Measurements from ENCODE around the gene ARID1B. TPM values are rescaled to one million over a fixed set of nuclear protein-coding genes. Genes with fewer than 3 reads are reported as not detected.

Gene ARID1B
- total RNA-seq, 2 experiments from 2014 or later = 36.9 to 38.9 TPM

DNA sequence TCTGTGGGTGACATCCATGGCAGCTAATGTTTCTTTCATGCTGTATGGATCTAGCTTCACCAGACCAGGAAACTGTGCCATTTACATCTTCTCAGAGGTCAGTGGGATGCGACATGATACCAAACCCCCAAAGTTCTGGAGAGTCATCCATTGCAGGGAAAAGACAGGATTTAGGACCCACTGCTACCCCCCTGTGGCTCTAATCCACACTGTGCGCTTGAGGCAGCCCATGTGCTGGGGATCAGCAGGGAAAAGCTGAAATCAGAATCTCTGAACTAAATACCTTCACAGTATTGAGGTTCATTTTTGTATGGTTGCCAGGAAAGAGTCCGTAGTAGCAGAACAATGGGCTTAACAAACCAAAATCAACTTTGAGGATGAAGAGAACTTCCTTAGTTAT lies 381.7 kb downstream of the ARID1B start:
- CTCF ChIA-PET = interaction anchor here (0.5 to 2.1 kb wide), 6 partner anchors 10 to 125 kb away, joined by 3 to 8 read pairs (median 4); no protein-coding TSS in a partner anchor
- Mint-ChIP-seq H3K4me1 (ENCODE audit: low read depth) (no peaks in the 10 kb centered on the region), H3K36me3 (ENCODE audit: low read depth) (peaks cover 3% of the 10 kb centered on the region), H3K27me3 (no peaks in the 10 kb centered on the region), H3K9me3 (no peaks in the 10 kb centered on the region), H3K4me3 (no peak overlapping the region), H3K27ac (no peak overlapping the region)
- POLR2A ChIA-PET = interaction anchor here (1.2 kb wide), 1 partner anchor 41 kb away, joined by 3 read pairs; no protein-coding TSS in a partner anchor
- intact Hi-C loops (cut with micrococcal nuclease) = no loop called here
- no peak for DNase-seq
- ATAC-seq = no peak
- TF ChIP-seq, protein P1, sequence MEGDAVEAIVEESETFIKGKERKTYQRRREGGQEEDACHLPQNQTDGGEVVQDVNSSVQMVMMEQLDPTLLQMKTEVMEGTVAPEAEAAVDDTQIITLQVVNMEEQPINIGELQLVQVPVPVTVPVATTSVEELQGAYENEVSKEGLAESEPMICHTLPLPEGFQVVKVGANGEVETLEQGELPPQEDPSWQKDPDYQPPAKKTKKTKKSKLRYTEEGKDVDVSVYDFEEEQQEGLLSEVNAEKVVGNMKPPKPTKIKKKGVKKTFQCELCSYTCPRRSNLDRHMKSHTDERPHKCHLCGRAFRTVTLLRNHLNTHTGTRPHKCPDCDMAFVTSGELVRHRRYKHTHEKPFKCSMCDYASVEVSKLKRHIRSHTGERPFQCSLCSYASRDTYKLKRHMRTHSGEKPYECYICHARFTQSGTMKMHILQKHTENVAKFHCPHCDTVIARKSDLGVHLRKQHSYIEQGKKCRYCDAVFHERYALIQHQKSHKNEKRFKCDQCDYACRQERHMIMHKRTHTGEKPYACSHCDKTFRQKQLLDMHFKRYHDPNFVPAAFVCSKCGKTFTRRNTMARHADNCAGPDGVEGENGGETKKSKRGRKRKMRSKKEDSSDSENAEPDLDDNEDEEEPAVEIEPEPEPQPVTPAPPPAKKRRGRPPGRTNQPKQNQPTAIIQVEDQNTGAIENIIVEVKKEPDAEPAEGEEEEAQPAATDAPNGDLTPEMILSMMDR (IDR thresholded peaks at IDR 0.05) = no peak

DNA sequence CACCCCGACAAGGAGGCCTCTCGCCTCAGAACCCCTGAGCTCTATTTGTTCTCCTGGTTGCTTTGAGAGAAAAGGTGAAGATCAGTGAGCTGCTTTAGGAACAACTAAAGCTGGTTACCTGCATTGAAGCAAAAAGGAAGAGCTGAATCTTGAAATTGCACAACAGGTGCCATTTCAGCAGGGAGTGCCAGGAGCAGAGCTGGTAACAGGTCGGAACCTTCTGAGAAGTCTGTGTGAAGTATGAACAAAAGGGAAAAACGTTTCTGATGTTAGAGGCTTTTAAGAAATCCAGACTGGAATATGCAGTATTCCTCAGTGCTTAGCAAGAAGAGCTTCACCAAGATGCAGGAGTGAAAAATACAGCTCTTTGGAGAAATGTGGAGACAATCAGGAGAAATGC lies 382.2 kb downstream of the ARID1B start:
- no peak for ATAC-seq
- Mint-ChIP-seq H3K27me3 (no peaks in the 10 kb centered on the region), H3K4me3 (no peak overlapping the region), H3K9me3 (no peaks in the 10 kb centered on the region), H3K27ac (no peak overlapping the region), H3K4me1 (ENCODE audit: low read depth) (no peaks in the 10 kb centered on the region), H3K36me3 (ENCODE audit: low read depth) (peaks cover 3% of the 10 kb centered on the region)
- ChIA-PET CTCF (interaction anchor here (0.8 to 2.1 kb wide), 7 partner anchors 9 to 126 kb away, joined by 3 to 8 read pairs (median 3); no protein-coding TSS in a partner anchor), POLR2A (interaction anchor here (1.2 kb wide), 1 partner anchor 42 kb away, joined by 3 read pairs; no protein-coding TSS in a partner anchor)
- DNase-seq = no peak
- intact Hi-C loops (cut with micrococcal nuclease) = no loop called here
- TF ChIP-seq, protein P1 (IDR thresholded peaks at IDR 0.05) = no peak

DNA sequence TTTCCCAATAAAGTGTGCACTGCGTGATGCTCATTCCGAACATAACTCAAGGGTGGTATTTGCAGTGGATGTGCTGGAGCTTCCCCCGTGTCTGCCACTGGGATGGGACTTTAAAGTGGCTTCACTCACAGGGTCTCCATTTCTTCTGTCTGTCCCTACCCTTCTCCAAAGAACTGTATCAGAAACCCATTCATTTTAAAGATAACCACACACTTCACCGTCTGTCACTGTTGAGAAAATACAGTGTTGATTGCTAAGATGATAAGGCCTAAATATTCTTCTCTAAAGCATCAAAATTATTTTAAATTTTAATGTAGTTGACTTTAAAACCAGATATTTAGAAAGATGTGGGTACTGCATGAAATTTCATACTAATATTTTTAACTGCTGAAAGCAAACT lies 384.7 kb downstream of the ARID1B start:
- ChIA-PET POLR2A (no interaction called here), CTCF (no interaction called here)
- no peaks in the 10 kb centered on the region for H3K27me3 Mint-ChIP-seq
- DNase-seq (no peak), ATAC-seq (no peak)
- H3K9me3 Mint-ChIP-seq = no peaks in the 10 kb centered on the region
- intact Hi-C loops (cut with micrococcal nuclease) = no loop called here
- no peaks in the 10 kb centered on the region for H3K36me3 Mint-ChIP-seq (ENCODE audit: low read depth)
- H3K4me1 Mint-ChIP-seq (ENCODE audit: low read depth) = no peaks in the 10 kb centered on the region
- TF ChIP-seq, protein P1 (IDR thresholded peaks at IDR 0.05) = no peak
- no peak overlapping the region for H3K27ac Mint-ChIP-seq
- no peak overlapping the region for H3K4me3 Mint-ChIP-seq

DNA sequence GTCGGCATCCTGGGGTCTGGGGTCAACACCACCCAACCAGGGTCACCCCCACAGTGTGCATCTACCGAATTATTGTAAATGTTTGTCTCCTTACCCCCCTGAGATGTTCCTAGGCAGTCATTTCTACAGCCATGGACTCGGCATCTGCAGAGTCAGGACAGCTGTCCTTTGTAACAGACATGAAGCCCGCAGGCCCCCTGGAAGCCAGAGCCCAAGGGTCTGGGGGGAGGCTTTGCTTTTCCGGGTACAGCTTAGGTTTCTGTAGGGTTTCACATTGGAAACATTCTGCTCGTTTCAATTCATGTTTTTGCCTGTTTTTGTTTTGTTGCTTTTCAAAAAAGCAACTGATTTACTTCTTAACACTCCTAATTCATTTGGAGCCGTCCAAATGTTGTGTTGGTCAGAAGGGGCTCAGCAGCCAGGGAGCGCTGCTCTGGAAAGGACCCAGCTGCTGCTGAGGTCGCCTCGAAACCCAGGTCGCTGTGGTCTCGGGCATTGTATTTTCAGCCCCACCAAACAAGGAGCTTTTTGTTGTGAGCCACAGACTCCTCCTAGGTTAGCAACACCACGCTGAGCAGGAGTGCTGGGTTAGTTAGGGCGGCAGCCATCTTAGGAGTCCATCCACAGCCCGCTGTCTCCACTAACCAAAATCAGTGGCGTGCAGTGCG lies 385.7 kb downstream of the ARID1B start:
- Mint-ChIP-seq H3K4me1 (ENCODE audit: low read depth) (no peaks in the 10 kb centered on the region), H3K36me3 (ENCODE audit: low read depth) (no peaks in the 10 kb centered on the region), H3K9me3 (no peaks in the 10 kb centered on the region), H3K4me3 (no peak overlapping the region), H3K27ac (no peak overlapping the region), H3K27me3 (no peaks in the 10 kb centered on the region)
- intact Hi-C loops (cut with micrococcal nuclease) = no loop called here
- ChIA-PET POLR2A (interaction anchor here (0.6 kb wide), 1 partner anchor 84 kb away, joined by 3 read pairs; no protein-coding TSS in a partner anchor), CTCF (interaction anchor here (1.3 kb wide), 1 partner anchor 17 kb away, joined by 3 read pairs; no protein-coding TSS in a partner anchor)
- DNase-seq = no peak
- TF ChIP-seq, protein P1 (IDR thresholded peaks at IDR 0.05) = no peak
- no peak for ATAC-seq

DNA sequence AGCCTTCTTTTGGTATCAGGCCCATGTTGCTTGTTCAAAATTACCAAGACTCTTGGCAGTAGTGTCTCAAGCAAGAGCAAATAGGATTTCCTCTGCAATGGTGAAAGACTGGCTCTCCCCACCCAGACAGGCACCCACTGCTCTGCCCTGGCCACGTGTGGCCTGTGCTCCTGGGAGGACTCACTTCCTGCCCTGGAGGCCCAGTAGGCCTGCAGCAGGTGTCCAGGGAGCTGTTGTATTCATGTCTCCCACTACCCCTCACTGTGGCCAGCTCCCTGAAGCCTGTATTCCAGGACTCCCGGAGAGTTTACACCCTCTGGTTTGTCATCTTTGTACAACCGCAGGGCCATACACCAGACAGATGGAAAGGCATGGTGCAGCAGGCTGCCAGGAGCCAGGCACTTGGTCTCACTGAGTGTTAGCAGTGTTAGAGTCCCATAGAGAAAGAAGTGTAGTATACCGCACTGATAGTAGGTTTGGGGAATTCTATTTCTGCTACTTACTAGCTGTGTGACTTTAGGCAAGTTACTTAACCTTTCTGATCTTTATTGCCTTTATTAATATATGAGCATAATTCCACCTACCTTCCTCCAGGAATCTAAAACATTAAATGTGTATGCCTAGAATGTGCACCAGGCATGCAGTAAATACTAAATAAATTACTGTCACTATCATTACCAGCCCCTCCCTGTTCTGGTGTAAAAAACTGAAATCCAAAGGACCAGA lies 386.4 kb downstream of the ARID1B start:
- no peak for ATAC-seq
- intact Hi-C loops (cut with micrococcal nuclease) = no loop called here
- CTCF ChIA-PET = interaction anchor here (1.3 kb wide), 1 partner anchor 17 kb away, joined by 3 read pairs; no protein-coding TSS in a partner anchor
- H3K4me3 Mint-ChIP-seq = no peak overlapping the region
- no peaks in the 10 kb centered on the region for H3K9me3 Mint-ChIP-seq
- H3K27ac Mint-ChIP-seq = no peak overlapping the region
- TF ChIP-seq, protein P1 (IDR thresholded peaks at IDR 0.05) = no peak
- H3K27me3 Mint-ChIP-seq = no peaks in the 10 kb centered on the region
- no peak for DNase-seq
- H3K4me1 Mint-ChIP-seq (ENCODE audit: low read depth) = no peaks in the 10 kb centered on the region
- POLR2A ChIA-PET = no interaction called here
- no peaks in the 10 kb centered on the region for H3K36me3 Mint-ChIP-seq (ENCODE audit: low read depth)

All from activated CD8-positive, alpha-beta T cell treated with anti-CD3 and anti-CD28 coated beads for 36 hours (primary cell).